ENCODE measurements around the gene CYB5D1.

DNA sequence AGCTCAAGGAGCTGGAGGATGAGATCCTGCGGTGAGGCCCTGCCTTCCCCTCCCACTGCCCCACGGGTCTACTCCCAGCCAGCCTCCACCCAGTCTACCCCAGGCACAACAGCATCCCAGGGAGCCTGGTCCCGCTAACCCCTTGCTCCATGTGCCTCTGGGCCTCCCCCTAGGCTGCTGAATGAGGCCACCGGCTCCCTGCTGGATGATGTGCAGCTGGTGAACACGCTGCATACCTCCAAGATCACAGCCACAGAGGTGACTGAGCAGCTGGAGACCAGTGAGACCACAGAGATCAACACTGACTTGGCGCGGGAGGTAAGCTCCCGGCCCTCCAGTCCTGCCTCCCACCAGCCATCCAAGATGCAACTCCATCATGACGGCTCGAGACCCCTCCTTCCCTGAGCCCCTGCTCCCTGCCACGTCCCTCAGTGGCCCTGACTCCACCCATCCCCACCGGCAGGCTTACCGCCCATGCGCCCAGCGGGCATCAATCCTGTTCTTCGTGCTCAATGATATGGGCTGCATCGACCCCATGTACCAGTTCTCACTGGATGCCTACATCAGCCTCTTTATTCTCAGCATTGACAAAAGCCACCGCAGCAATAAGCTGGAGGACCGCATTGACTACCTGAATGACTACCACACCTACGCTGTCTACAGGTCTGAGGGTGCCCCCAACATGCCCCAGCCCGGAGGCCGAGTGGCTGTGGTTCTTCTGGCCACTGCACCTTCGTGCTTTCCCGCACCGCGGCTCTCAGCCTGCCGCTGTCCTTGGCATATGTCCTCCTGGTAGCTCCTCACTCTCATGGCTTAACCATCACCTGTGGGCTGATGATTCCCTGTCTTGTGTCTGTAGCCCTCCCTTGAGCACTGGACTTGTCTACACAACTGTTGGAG lies 38.8 kb upstream of the CYB5D1 start:
- TF ChIP-seq, protein P1, sequence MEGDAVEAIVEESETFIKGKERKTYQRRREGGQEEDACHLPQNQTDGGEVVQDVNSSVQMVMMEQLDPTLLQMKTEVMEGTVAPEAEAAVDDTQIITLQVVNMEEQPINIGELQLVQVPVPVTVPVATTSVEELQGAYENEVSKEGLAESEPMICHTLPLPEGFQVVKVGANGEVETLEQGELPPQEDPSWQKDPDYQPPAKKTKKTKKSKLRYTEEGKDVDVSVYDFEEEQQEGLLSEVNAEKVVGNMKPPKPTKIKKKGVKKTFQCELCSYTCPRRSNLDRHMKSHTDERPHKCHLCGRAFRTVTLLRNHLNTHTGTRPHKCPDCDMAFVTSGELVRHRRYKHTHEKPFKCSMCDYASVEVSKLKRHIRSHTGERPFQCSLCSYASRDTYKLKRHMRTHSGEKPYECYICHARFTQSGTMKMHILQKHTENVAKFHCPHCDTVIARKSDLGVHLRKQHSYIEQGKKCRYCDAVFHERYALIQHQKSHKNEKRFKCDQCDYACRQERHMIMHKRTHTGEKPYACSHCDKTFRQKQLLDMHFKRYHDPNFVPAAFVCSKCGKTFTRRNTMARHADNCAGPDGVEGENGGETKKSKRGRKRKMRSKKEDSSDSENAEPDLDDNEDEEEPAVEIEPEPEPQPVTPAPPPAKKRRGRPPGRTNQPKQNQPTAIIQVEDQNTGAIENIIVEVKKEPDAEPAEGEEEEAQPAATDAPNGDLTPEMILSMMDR (conservative IDR thresholded peaks at IDR 0.05), result no peak
- no peak for TF ChIP-seq ZFX (IDR thresholded peaks at IDR 0.05)
